Endothelial cell of umbilical vein (primary cell): ENCODE measurements around the gene CUEDC1. TPM values are rescaled to one million over a fixed set of nuclear protein-coding genes. Genes with fewer than 3 reads are reported as not detected.

Experiments
- BruUV-seq: library from RNA; stranded (reverse); fragments of 400-500 nt; replicated peaks from 2 replicates; lab custom pipeline; 2021; lab: Mats Ljungman, UMichigan
- CTCF ChIA-PET: fragments of 300-600, 350-600 bp; sonication (Branson Sonifier 250); formaldehyde crosslinking; loops from one replicate; lab custom pipeline; 2021; ENCODE audit warnings: antibody characterized with exemption, inconsistent platforms; lab: Charles Lee
- POLR2A ChIA-PET: fragments of 300-600, 350-600 bp; sonication (Branson Sonifier 250); formaldehyde crosslinking; loops from one replicate; lab custom pipeline; 2021; ENCODE audit warnings: antibody characterized with exemption, inconsistent platforms; lab: Charles Lee
- DNase-seq: peaks from one replicate; pipeline ENCODE4 v3.0.0-alpha.2; 2011; ENCODE audit warnings: low read depth, low spot score
- FAIRE-seq: peaks from 2 replicates; lab custom pipeline; 2011; peaks lifted over from hg19 to GRCh38; lab: Jason Lieb, UNC
- H2AFZ ChIP-seq: 2 replicates; pipeline ENCODE4 v1.6.0; 2012; ENCODE audit warnings: low read depth, low read length, control low read depth, inconsistent platforms
- H3K27ac ChIP-seq: 2 replicates; pipeline ENCODE4 v1.5.1; 2011; ENCODE audit warnings: low read depth, mild to moderate bottlenecking, control low read depth, low read length, moderate library complexity; ENCODE audit not compliant: insufficient read depth
- H3K27me3 ChIP-seq, 2 experiments: 2 replicates each; pipeline versions ENCODE4 v1.6.0 to v1.6.1; 2011; ENCODE audit warnings: low read length in 2 of 2, mixed read lengths in 1 of 2; ENCODE audit not compliant: control insufficient read depth in 2 of 2, insufficient read depth in 2 of 2
- H3K36me3 ChIP-seq, 2 experiments: 2 replicates in 1 of 2; 3 replicates in 1 of 2; pipeline ENCODE4 v1.5.1; 2011; ENCODE audit warnings: low read length in 2 of 2, mild to moderate bottlenecking in 1 of 2, moderate library complexity in 1 of 2; ENCODE audit not compliant: control insufficient read depth in 2 of 2, insufficient read depth in 2 of 2; ENCODE audit errors: extremely low read depth in 1 of 2
- H3K4me1 ChIP-seq: 3 replicates; pipeline ENCODE4 v1.5.1; 2011; ENCODE audit warnings: mild to moderate bottlenecking, low read length; ENCODE audit not compliant: control insufficient read depth, insufficient read depth; ENCODE audit errors: extremely low read depth
- H3K4me2 ChIP-seq: 2 replicates; pipeline ENCODE4 v1.6.1; 2011; ENCODE audit warnings: low read length, control low read depth, mixed read lengths; ENCODE audit not compliant: insufficient read depth
- H3K4me3 ChIP-seq, 3 experiments: fragments of 200-600 bp in 1 of 3; sonication (generic), shearing (Covaris generic) in 1 of 3; replicated peaks in 1 of 3; 2 replicates each; pipeline ENCODE4 v1.5.1; 2011 to 2016; ENCODE audit warnings: control low read depth in 3 of 3, low read length in 3 of 3, mild to moderate bottlenecking in 2 of 3, inconsistent platforms in 1 of 3, low read depth in 1 of 3, moderate library complexity in 1 of 3; ENCODE audit not compliant: insufficient read depth in 1 of 3
- H3K79me2 ChIP-seq: 2 replicates; pipeline ENCODE4 v1.6.0; 2012; ENCODE audit warnings: low read length, inconsistent platforms; ENCODE audit not compliant: control insufficient read depth, insufficient read depth
- H3K9ac ChIP-seq: replicated peaks from 2 replicates; pipeline ENCODE3; 2011; ENCODE audit warnings: low read length, control low read depth; ENCODE audit not compliant: insufficient read depth; ENCODE audit errors: extremely low read depth
- H3K9me1 ChIP-seq: replicated peaks from 3 replicates; pipeline ENCODE4 v1.6.0; 2011; ENCODE audit warnings: mild to moderate bottlenecking, low read length; ENCODE audit not compliant: control insufficient read depth, insufficient read depth; ENCODE audit errors: extremely low read depth
- H3K9me3 ChIP-seq: replicated peaks from 2 replicates; pipeline ENCODE4 v1.5.1; 2012; ENCODE audit warnings: low read length, inconsistent platforms; ENCODE audit not compliant: control insufficient read depth, insufficient read depth
- H4K20me1 ChIP-seq: replicated peaks from 2 replicates; pipeline ENCODE3; 2011; ENCODE audit warnings: mild to moderate bottlenecking, low read length; ENCODE audit not compliant: control insufficient read depth, insufficient read depth; ENCODE audit errors: extremely low read depth
- EZH2 ChIP-seq: IDR thresholded peaks from 2 replicates; pipeline ENCODE4 v1.6.1; 2012; ENCODE audit warnings: borderline replicate concordance, low read depth, mild to moderate bottlenecking, moderate library complexity, low read length, inconsistent platforms; ENCODE audit not compliant: severe bottlenecking
- FOS ChIP-seq: IDR thresholded peaks from 2 replicates; pipeline ENCODE4 v1.6.1; 2011; ENCODE audit warnings: mild to moderate bottlenecking, low read length, moderate library complexity, borderline replicate concordance; ENCODE audit not compliant: insufficient read depth
- GATA2 ChIP-seq: IDR thresholded peaks from 2 replicates; pipeline ENCODE4 v1.7.0; 2011; ENCODE audit warnings: low read depth, mild to moderate bottlenecking, moderate library complexity, mixed read lengths, low read length; ENCODE audit not compliant: insufficient read length, insufficient read depth
- JUN ChIP-seq: IDR thresholded peaks from 2 replicates; pipeline ENCODE4 v1.6.1; 2011; ENCODE audit warnings: borderline replicate concordance, low read depth; ENCODE audit not compliant: insufficient read length, insufficient read depth
- MYC ChIP-seq: IDR thresholded peaks from one replicate; pipeline ENCODE4 v1.6.1; 2011; ENCODE audit warnings: mild to moderate bottlenecking, low read depth, low read length
- POLR2A ChIP-seq: IDR thresholded peaks from 2 replicates; pipeline ENCODE4 v1.6.1; 2012; ENCODE audit warnings: low read depth, mild to moderate bottlenecking, control low read depth, low read length
- POLR2AphosphoS5 ChIP-seq: IDR thresholded peaks from 2 replicates; pipeline ENCODE4 v1.6.1; 2012; ENCODE audit warnings: low read depth, mild to moderate bottlenecking, control low read depth, low read length, moderate library complexity; ENCODE audit not compliant: insufficient read depth
- dilution Hi-C: fragments of 300-500 bp; cut with MboI; formaldehyde crosslinking; loops from one replicate; pipeline ENCODE4 v1.15.0; 2019; ENCODE audit warnings: low sequenced_read_pairs; ENCODE audit not compliant: extremely low pct_ligation_motif_present
- intact Hi-C: fragments of 100-400 bp; cut with micrococcal nuclease; formaldehyde crosslinking; loops from one replicate; pipeline ENCODE4 v1.10.0; 2022
- polyA plus RNA-seq, 4 experiments: library from polyadenylated mRNA; depleted of rRNA in 3 of 4; stranded (reverse) in 3 of 4; unstranded in 1 of 4; fragments of >200 nt; gene quantifications; 2 replicates each; pipeline versions ENCODE4 v1.2.1 to v1.2.3, GENCODE V29; 2011 to 2012; ENCODE audit warnings: missing spikeins in 1 of 4
- total RNA-seq: library from RNA; stranded (reverse); gene quantifications from 2 replicates; pipeline ENCODE4 v1.2.3, GENCODE V29; 2021
- TF ChIP-seq, protein P1 (sequence below): IDR thresholded peaks from 2 replicates; pipeline ENCODE4 v1.6.1; 2011; ENCODE audit not compliant: insufficient read depth, insufficient read length
- TF ChIP-seq, protein P2 (sequence below), 2 donors: IDR thresholded peaks; 1 replicate in 1 of 2; 2 replicates in 1 of 2; pipeline ENCODE4 v1.5.1; 2011; ENCODE audit warnings: low read length in 2 of 2, mild to moderate bottlenecking in 2 of 2, moderate library complexity in 2 of 2, control low read depth in 1 of 2, inconsistent platforms in 1 of 2, low read depth in 1 of 2; ENCODE audit not compliant: insufficient read depth in 1 of 2; ENCODE audit errors: extremely low read depth in 1 of 2

CUEDC1 gene
- total and polyA plus RNA-seq, 2 donors (not counting 3 experiments of a cell fraction or from before 2014, with no cell fraction given): 15.8 to 27.7 TPM

DNA sequence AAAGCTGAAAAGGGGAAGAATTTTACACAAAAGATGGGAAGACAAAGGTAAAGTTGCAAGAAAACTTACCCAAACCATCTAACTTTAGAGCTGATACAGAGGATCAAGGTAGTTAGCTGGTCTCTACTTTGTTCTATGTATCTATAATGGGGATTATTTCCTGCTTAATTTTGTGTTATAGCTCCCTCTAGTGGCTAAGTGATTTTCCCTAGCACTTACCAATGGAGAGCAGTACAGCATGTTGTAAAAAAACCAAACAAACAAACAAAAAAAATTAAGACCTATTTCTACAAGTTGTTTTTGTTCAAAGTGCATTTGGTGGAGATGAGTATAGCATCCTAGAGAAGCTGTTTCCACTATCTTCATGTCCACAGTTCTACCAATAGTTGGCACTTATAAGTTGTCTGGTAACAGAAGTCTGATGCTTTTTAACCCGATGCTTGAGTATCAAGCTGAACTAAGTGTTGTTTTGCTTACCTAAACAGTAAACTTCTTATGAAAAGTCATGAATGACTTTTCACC, 44.3 kb upstream of the CUEDC1 start:
- H3K79me2 ChIP-seq: peaks cover 34% of the 10 kb centered on the region
- DNase-seq (peak; percentile 80), FAIRE-seq (peak; percentile 12)
- BruUV-seq: no TSS peak
- peaks cover 3% of the 10 kb centered on the region for H4K20me1 ChIP-seq
- H3K4me3 ChIP-seq: no peak overlapping the region
- H3K4me1 ChIP-seq: peaks cover 26% of the 10 kb centered on the region
- peak; percentile 55 for TF ChIP-seq POLR2A
- no peak for TF ChIP-seq FOS
- peak; percentile 18 for TF ChIP-seq POLR2AphosphoS5
- TF ChIP-seq, protein P1, sequence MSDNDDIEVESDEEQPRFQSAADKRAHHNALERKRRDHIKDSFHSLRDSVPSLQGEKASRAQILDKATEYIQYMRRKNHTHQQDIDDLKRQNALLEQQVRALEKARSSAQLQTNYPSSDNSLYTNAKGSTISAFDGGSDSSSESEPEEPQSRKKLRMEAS: no peak
- TF ChIP-seq JUN: no peak
- TF ChIP-seq MYC: no peak
- no peak for TF ChIP-seq GATA2
- no peak for TF ChIP-seq EZH2
- TF ChIP-seq, protein P2, sequence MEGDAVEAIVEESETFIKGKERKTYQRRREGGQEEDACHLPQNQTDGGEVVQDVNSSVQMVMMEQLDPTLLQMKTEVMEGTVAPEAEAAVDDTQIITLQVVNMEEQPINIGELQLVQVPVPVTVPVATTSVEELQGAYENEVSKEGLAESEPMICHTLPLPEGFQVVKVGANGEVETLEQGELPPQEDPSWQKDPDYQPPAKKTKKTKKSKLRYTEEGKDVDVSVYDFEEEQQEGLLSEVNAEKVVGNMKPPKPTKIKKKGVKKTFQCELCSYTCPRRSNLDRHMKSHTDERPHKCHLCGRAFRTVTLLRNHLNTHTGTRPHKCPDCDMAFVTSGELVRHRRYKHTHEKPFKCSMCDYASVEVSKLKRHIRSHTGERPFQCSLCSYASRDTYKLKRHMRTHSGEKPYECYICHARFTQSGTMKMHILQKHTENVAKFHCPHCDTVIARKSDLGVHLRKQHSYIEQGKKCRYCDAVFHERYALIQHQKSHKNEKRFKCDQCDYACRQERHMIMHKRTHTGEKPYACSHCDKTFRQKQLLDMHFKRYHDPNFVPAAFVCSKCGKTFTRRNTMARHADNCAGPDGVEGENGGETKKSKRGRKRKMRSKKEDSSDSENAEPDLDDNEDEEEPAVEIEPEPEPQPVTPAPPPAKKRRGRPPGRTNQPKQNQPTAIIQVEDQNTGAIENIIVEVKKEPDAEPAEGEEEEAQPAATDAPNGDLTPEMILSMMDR (IDR thresholded peaks at IDR 0.05; ENCODE audit: extremely low read depth in 1 of 2, insufficient read depth in 1 of 2, low read depth in 1 of 2, low read length in 2 of 2): peak; percentile 54 to 55
- no peaks in the 10 kb centered on the region for H3K9me3 ChIP-seq
- H3K9ac ChIP-seq: no peak overlapping the region
- H3K36me3 ChIP-seq: peaks cover 14 to 26% of the 10 kb centered on the region in 2 experiments
- POLR2A ChIA-PET: interaction anchor here (1.1 to 1.4 kb wide), 3 partner anchors 84 to 141 kb away, joined by 3 to 8 read pairs (median 4); partner anchors contain the start of gene DYNLL2
- no peak overlapping the region for H2AFZ ChIP-seq
- intact Hi-C loops: loop anchor here (1.0 to 5.0 kb wide), 4 partner anchors 114 to 742 kb away; partner anchors contain the start of gene MSI2
- H3K4me2 ChIP-seq: no peak overlapping the region
- no peak overlapping the region for H3K27ac ChIP-seq
- H3K27me3 ChIP-seq: no peaks in the 10 kb centered on the region
- dilution Hi-C loops: loop anchor here (25.0 kb wide), 1 partner anchor 137 kb away; the partner anchor contains the start of gene MRPS23
- CTCF ChIA-PET: interaction anchor here (0.6 to 15.8 kb wide), 52 partner anchors 8 to 870 kb away, joined by 3 to 584 read pairs (median 6); partner anchors contain the start of genes CUEDC1, DYNLL2, MRPS23 and VEZF1
- H3K9me1 ChIP-seq: no peaks in the 10 kb centered on the region
